ENCODE measurements around the gene ZC3H15.
A peak's percentile ranks its signal among the peaks of the same experiment; 100 is the strongest.
"Not testable (repeated sequence)": the region's sequence is repeated elsewhere in the genome, so short reads cannot be mapped to it uniquely, and the experiment has no call there.

The ZC3H15 gene

DNA sequence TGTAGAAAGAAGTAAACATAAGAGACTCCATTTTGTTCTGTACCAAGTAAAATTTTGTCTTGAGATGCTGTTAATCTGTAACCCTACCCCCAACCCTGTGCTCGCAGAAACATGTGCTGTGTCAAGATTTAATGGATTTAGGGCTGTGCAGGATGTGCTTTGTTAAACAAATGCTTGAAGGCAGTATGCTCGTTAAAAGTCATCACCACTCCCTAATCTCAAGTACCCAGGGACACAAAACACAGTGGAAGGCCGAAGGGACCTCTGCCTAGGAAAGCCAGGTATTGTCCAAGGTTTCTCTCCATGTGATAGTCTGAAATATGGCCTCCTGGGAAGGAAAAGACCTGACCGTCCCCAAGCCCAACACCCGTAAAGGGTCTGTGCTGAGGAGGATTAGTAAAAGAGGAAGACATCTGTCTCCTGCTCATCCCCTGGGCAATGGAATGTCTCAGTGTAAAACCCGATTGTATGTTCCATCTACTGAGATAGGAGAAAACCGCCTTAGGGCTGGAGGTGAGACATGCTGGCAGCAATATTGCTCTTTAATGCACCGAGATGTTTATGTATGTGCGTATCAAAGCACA is 35.6 kb downstream of the ZC3H15 start:
- not testable (repeated sequence) for H3K27ac ChIP-seq (ENCODE audit: low read depth, low read length, severe bottlenecking); H3K4me3 ChIP-seq (ENCODE audit: extremely low read depth, insufficient read depth, low read length, poor library complexity, severe bottlenecking); H3K9me3 ChIP-seq (ENCODE audit: control insufficient read depth, low read length)
- H3K36me3 ChIP-seq (ENCODE audit: control insufficient read depth, insufficient read depth, low read length), result peaks cover 23% of the 10 kb centered on the region
- WGBS, 2 experiments (ENCODE audit: insufficient coverage in 2 of 2), result 95% methylated on average over 4 to 5 of the region's 9 CpGs
- peaks cover 20% of the 10 kb centered on the region for H3K4me1 ChIP-seq (ENCODE audit: control insufficient read depth, insufficient read depth, low read length, poor library complexity, severe bottlenecking)

DNA sequence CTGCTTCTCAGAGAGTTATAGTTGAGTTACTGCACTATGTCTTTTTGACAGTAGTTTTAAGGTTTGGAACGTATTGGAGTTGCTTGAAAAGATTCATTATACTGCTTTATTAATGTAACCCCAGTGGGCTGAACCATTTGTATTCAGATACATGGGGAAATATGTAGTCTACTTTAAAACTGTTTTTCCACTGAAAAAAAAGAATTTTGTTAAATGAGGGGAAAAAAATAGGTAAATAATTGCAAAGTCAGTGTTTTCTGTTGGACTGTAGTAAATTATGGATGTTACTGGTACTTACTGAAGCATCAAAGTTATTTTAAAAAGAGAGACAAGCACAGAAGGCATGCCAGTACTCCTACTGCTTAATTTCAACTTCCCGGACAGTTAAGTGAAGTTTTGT is 36.4 kb downstream of the ZC3H15 start:
- peaks cover 9% of the 10 kb centered on the region for H3K9me3 ChIP-seq (ENCODE audit: control insufficient read depth, low read length)
- no CpG with 5 or more reads among the region's 2 CpGs for WGBS, 2 experiments (ENCODE audit: insufficient coverage in 2 of 2)
- H3K4me3 ChIP-seq (ENCODE audit: extremely low read depth, insufficient read depth, low read length, poor library complexity, severe bottlenecking), result no peak overlapping the region
- peaks cover 20% of the 10 kb centered on the region for H3K4me1 ChIP-seq (ENCODE audit: control insufficient read depth, insufficient read depth, low read length, poor library complexity, severe bottlenecking)
- H3K27ac ChIP-seq (ENCODE audit: low read depth, low read length, severe bottlenecking), result no peak overlapping the region
- peaks cover 21% of the 10 kb centered on the region for H3K36me3 ChIP-seq (ENCODE audit: control insufficient read depth, insufficient read depth, low read length)

DNA sequence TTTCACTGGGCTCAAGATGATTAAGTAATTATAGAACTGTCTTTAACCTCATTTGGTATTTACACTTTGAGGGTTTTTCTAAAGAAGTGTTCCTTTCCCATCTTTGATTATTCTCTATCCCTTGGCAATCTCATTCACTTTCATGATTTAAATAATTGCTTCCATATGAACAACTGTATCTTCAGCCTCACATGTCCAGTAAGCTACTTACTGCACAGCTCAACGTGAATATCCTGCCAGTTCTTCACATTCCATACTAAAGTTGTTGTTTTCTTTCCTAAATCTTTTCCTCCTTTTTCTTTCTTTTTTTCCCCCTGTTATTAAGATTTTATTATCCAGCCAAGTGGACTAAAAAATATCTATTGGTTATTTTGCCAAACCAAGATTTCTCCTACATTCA is 37.7 kb downstream of the ZC3H15 start:
- no peak overlapping the region for H3K4me3 ChIP-seq (ENCODE audit: extremely low read depth, insufficient read depth, low read length, poor library complexity, severe bottlenecking)
- H3K4me1 ChIP-seq (ENCODE audit: control insufficient read depth, insufficient read depth, low read length, poor library complexity, severe bottlenecking), result peaks cover 13% of the 10 kb centered on the region
- WGBS, 2 experiments (ENCODE audit: insufficient coverage in 2 of 2), result 87 to 100% methylated on average over 1 of the region's 1 CpG
- no peak overlapping the region for H3K27ac ChIP-seq (ENCODE audit: low read depth, low read length, severe bottlenecking)
- peaks cover 14% of the 10 kb centered on the region for H3K36me3 ChIP-seq (ENCODE audit: control insufficient read depth, insufficient read depth, low read length)
- peaks cover 9% of the 10 kb centered on the region for H3K9me3 ChIP-seq (ENCODE audit: control insufficient read depth, low read length)

DNA sequence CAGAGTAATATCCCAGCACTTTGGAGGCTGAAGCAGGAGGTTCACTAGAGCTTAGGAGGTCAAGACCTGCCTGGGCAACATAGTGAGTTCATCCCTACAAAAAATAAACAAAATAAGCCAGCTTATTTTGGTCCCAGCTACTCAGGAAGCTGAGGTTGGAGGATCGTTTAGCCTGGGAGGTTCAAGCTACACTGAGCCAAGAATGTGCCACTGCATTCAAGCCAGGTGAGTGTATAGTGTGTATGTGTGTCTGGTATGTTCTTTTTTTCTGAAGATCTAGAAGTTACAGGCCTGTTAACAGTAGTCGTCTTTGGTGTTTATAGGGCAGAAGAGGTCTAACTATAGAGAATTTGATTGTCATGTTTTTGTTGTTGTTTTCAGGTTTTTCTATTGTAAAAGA is 40.2 kb downstream of the ZC3H15 start:
- H3K4me1 ChIP-seq (ENCODE audit: control insufficient read depth, insufficient read depth, low read length, poor library complexity, severe bottlenecking), result peaks cover 15% of the 10 kb centered on the region
- 83% methylated on average over 1 of the region's 2 CpGs; no CpG with 5 or more reads in 1 of the 2 experiments for WGBS, 2 experiments (ENCODE audit: insufficient coverage in 2 of 2)
- no peak overlapping the region for H3K4me3 ChIP-seq (ENCODE audit: extremely low read depth, insufficient read depth, low read length, poor library complexity, severe bottlenecking)
- peaks cover 4% of the 10 kb centered on the region for H3K9me3 ChIP-seq (ENCODE audit: control insufficient read depth, low read length)
- H3K36me3 ChIP-seq (ENCODE audit: control insufficient read depth, insufficient read depth, low read length), result peaks cover 4% of the 10 kb centered on the region
- no peak overlapping the region for H3K27ac ChIP-seq (ENCODE audit: low read depth, low read length, severe bottlenecking)

DNA sequence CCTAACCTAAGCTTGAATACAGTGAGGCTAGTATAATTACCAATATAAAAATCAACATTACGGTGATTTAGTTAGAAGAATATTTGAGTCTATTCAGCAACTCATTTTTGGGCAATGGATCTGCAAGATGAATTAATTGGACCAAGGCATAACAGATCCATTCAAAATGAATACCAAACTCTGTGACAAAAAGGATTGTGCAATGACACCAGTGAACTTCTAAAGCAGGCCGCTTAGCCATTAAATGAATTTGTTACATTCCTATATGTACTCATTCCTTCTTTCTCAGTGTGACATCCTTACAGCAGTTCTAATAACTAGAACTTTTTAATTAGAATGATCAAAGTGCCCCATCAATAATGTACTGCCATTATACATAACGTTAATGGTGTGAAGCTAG is 44.3 kb downstream of the ZC3H15 start:
- WGBS, 2 experiments (ENCODE audit: insufficient coverage in 2 of 2), result 100% methylated on average over 1 of the region's 3 CpGs; no CpG with 5 or more reads in 1 of the 2 experiments

DNA sequence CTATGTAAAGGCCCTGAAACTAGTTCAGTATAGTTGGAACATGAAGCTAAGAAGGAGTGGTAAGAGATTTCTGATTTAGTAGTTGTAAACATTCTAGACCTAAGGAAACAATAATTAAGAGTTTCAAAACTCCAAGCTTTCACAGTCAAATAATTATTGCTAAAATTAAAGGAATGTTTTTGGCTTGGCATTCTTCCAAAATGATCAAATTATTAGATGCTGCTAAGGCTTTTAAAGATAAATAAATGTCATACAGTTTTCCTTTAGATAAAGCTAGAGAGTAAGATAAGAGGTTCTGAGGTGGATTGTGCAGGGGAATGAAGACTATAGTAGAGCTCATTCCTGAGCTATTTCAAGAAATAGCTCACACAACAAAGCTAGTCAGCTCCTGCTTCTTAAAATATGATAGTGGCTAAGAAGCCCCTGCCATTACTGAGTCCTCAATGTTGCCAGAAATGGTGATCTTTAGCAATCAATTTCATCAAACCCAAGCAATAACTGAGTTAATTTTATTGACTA is 45.3 kb downstream of the ZC3H15 start:
- peaks cover 26% of the 10 kb centered on the region for H3K4me1 ChIP-seq (ENCODE audit: control insufficient read depth, insufficient read depth, low read length, poor library complexity, severe bottlenecking)
- H3K36me3 ChIP-seq (ENCODE audit: control insufficient read depth, insufficient read depth, low read length), result no peaks in the 10 kb centered on the region
- peak overlapping the region; percentile 48 for H3K27ac ChIP-seq (ENCODE audit: low read depth, low read length, severe bottlenecking)
- no peak overlapping the region for H3K4me3 ChIP-seq (ENCODE audit: extremely low read depth, insufficient read depth, low read length, poor library complexity, severe bottlenecking)
- peaks cover 2% of the 10 kb centered on the region for H3K9me3 ChIP-seq (ENCODE audit: control insufficient read depth, low read length)

More for the DNA sequence above, 44.3 kb downstream of the ZC3H15 start:
- H3K4me3 ChIP-seq (ENCODE audit: extremely low read depth, insufficient read depth, low read length, poor library complexity, severe bottlenecking), result no peak overlapping the region
- H3K27ac ChIP-seq (ENCODE audit: low read depth, low read length, severe bottlenecking), result no peak overlapping the region
- H3K4me1 ChIP-seq (ENCODE audit: control insufficient read depth, insufficient read depth, low read length, poor library complexity, severe bottlenecking), result peaks cover 26% of the 10 kb centered on the region
- H3K9me3 ChIP-seq (ENCODE audit: control insufficient read depth, low read length), result peaks cover 4% of the 10 kb centered on the region
- no peaks in the 10 kb centered on the region for H3K36me3 ChIP-seq (ENCODE audit: control insufficient read depth, insufficient read depth, low read length)

DNA sequence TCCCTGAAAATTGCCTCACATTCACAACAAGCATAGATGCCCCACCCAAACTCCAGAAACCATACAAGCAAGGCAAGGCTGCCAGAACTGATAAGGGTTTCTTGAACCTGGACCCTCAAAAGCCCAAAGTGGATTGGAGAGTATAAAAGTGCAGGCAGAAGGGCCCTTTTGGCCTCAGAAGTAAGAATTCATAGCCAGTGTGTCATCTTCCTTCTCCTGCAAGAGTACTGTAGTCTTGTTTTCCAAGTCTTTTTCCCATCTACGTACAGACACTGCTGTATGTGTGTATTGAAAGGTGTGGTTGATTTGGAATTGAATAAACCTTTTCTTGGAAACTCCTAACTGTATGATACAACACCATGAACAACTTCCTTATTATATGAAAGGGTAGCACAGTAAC is 46.8 kb downstream of the ZC3H15 start:
- no peak overlapping the region for H3K4me3 ChIP-seq (ENCODE audit: extremely low read depth, insufficient read depth, low read length, poor library complexity, severe bottlenecking)
- no peak overlapping the region for H3K27ac ChIP-seq (ENCODE audit: low read depth, low read length, severe bottlenecking)
- H3K9me3 ChIP-seq (ENCODE audit: control insufficient read depth, low read length), result no peaks in the 10 kb centered on the region
- WGBS, 2 experiments (ENCODE audit: insufficient coverage in 2 of 2), result no CpG with 5 or more reads among the region's 1 CpG
- peaks cover 26% of the 10 kb centered on the region for H3K4me1 ChIP-seq (ENCODE audit: control insufficient read depth, insufficient read depth, low read length, poor library complexity, severe bottlenecking)
- H3K36me3 ChIP-seq (ENCODE audit: control insufficient read depth, insufficient read depth, low read length), result no peaks in the 10 kb centered on the region

DNA sequence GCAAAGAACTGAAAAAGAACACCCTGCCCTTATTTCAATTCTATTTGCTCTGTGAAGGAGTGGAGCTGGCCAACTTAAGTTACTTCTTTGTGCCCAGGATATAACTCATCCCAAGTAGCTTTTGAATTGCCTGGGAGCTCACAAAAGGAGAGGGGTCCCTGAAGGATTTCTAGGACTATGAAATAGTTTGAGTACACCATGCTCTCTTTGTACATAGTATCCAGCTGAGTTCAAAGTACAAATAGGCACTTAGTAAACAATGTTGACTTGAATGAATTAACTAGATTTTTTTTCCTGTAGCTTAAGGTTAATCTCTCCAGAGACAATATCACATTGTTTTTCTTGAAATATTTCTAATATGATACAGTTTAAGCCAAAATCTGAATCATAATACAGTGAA is 47.7 kb downstream of the ZC3H15 start:
- peaks cover 26% of the 10 kb centered on the region for H3K4me1 ChIP-seq (ENCODE audit: control insufficient read depth, insufficient read depth, low read length, poor library complexity, severe bottlenecking)
- H3K36me3 ChIP-seq (ENCODE audit: control insufficient read depth, insufficient read depth, low read length), result no peaks in the 10 kb centered on the region
- H3K4me3 ChIP-seq (ENCODE audit: extremely low read depth, insufficient read depth, low read length, poor library complexity, severe bottlenecking), result no peak overlapping the region
- no peak overlapping the region for H3K27ac ChIP-seq (ENCODE audit: low read depth, low read length, severe bottlenecking)
- H3K9me3 ChIP-seq (ENCODE audit: control insufficient read depth, low read length), result peaks cover 2% of the 10 kb centered on the region

DNA sequence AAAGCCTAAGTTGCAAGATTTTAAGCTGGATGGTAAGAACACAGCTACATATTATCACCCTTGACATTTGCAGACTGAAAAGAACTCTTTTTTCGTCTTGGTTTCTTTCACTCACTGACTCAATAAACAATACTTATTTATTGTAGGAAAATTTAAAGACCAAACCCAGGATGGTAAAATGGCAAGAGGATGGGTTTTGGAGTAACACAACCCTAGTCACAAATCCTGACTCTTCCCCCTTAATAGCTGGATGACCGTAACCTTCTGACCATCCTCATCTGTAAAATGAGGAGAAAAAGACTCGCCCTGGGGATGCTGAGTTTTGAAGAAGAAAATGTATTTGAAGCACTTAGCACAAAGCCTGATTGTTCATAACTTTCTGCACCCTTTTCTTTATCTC is 48.3 kb downstream of the ZC3H15 start:
- WGBS, 2 experiments (ENCODE audit: insufficient coverage in 2 of 2), result no CpG with 5 or more reads among the region's 3 CpGs

DNA sequence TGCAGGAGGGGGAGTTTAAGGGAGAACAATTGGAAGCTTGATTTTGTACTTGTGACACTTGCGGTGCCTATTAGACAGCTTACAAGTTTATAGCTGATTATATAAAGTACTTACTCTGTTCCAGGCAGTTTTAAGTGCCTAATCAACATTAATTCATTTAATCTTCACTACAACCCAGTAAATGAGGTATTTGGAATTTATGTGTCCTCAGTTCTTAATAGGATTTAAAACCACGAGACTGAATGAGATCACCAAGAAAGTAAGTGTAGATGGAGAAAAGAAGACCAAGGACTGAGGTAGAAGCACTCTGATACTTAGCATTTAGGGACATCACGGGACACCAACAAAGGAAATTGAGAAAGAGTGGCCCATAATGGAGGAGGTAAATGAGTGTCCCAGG is 49.8 kb downstream of the ZC3H15 start:
- peaks cover 2% of the 10 kb centered on the region for H3K9me3 ChIP-seq (ENCODE audit: control insufficient read depth, low read length)
- 94 to 100% methylated on average over 2 to 3 of the region's 3 CpGs for WGBS, 2 experiments (ENCODE audit: insufficient coverage in 2 of 2)
- H3K4me3 ChIP-seq (ENCODE audit: extremely low read depth, insufficient read depth, low read length, poor library complexity, severe bottlenecking), result no peak overlapping the region
- H3K4me1 ChIP-seq (ENCODE audit: control insufficient read depth, insufficient read depth, low read length, poor library complexity, severe bottlenecking), result peaks cover 27% of the 10 kb centered on the region
- no peaks in the 10 kb centered on the region for H3K36me3 ChIP-seq (ENCODE audit: control insufficient read depth, insufficient read depth, low read length)
- H3K27ac ChIP-seq (ENCODE audit: low read depth, low read length, severe bottlenecking), result no peak overlapping the region

More for the DNA sequence above, 48.3 kb downstream of the ZC3H15 start:
- H3K4me3 ChIP-seq (ENCODE audit: extremely low read depth, insufficient read depth, low read length, poor library complexity, severe bottlenecking), result no peak overlapping the region
- H3K9me3 ChIP-seq (ENCODE audit: control insufficient read depth, low read length), result peaks cover 2% of the 10 kb centered on the region
- peaks cover 26% of the 10 kb centered on the region for H3K4me1 ChIP-seq (ENCODE audit: control insufficient read depth, insufficient read depth, low read length, poor library complexity, severe bottlenecking)
- no peaks in the 10 kb centered on the region for H3K36me3 ChIP-seq (ENCODE audit: control insufficient read depth, insufficient read depth, low read length)
- no peak overlapping the region for H3K27ac ChIP-seq (ENCODE audit: low read depth, low read length, severe bottlenecking)

DNA sequence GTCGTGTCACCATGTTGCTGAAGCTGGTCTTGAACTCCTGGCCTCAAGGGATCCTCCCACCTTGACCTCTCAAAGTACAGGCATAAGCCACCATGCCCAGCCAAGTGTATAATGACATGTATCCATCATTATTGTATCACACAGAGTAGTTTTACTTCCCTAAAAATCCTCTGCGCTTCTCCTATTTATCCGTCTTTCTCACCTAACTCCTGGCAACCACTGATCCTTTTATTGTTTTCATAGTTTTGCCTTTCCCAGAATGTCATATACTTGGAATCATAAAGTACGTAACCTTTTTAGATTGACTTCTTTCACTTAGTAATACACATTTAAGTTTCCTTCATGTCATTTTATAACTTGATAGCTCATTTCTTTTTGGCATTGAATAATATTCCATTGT is 51.0 kb downstream of the ZC3H15 start:
- Histone ChIP-seq H3K36me3 (ENCODE audit: control insufficient read depth, insufficient read depth, low read length) (no peaks in the 10 kb centered on the region), H3K9me3 (ENCODE audit: control insufficient read depth, low read length) (peaks cover 2% of the 10 kb centered on the region), H3K27ac (ENCODE audit: low read depth, low read length, severe bottlenecking) (no peak overlapping the region), H3K4me3 (ENCODE audit: extremely low read depth, insufficient read depth, low read length, poor library complexity, severe bottlenecking) (no peak overlapping the region), H3K4me1 (ENCODE audit: control insufficient read depth, insufficient read depth, low read length, poor library complexity, severe bottlenecking) (peaks cover 29% of the 10 kb centered on the region)
- WGBS, 2 experiments (ENCODE audit: insufficient coverage in 2 of 2), result 95 to 98% methylated on average over 3 to 4 of the region's 4 CpGs

Data from mesodermal cell (in vitro differentiated cells).